Measurements from ENCODE around the gene MKS1.

The MKS1 gene

DNA sequence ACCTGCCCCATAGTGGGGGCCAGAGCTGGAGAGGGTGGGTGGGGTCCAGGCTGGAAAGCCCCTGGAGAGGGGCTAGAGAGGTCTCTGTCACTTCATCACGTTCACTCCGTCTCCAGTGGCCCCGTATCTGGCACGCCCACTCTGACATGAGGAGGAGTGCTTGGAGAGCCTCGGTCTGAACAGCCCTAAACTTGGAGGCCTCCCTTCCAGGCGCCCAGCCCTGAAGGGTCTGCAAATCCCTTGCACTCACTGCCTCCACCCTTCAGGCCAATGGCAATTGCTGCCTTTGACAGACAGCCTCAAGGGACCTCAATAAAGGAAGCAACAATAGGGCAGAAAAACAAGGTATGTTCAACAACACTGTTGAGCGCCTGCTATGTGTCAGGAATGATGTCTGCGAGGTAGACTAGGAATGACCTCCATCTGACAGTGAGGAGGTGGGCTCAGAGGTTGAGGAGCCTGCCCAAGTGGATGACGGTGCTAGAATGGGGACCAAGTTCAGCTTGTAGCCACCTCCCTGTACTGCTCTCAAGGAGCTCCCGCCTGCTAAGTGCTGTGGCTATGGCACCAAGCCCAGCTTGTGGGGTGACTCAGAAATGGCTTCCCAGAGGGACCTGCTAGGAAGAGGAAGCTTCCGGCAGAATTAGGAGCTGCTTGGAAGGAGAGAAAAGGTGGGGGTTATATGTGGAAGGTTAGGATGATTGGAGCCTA lies 29.5 kb downstream of the MKS1 start:
- Histone ChIP-seq H3K27me3 (ENCODE audit: insufficient read depth, low read length, poor library complexity, severe bottlenecking) (no peaks in the 10 kb centered on the region), H3K9ac (ENCODE audit: low read depth, low read length, poor library complexity, severe bottlenecking) (no peak overlapping the region), H3K9me2 (replicated peaks; ENCODE audit: low read depth, low read length) (no peaks in the 10 kb centered on the region), H3K4me3 (ENCODE audit: low read length, poor library complexity, severe bottlenecking) (no peak overlapping the region), H3K79me2 (ENCODE audit: insufficient read depth, low read length) (no peaks in the 10 kb centered on the region), H3F3A (ENCODE audit: low read depth) (no peaks in the 10 kb centered on the region), H4K20me1 (ENCODE audit: insufficient read depth, low read length, poor library complexity, severe bottlenecking) (no peaks in the 10 kb centered on the region), H3K36me3 (ENCODE audit: insufficient read depth, low read length) (no peaks in the 10 kb centered on the region), H3K9me3 (ENCODE audit: insufficient read depth, low read depth, low read length) (no peaks in the 10 kb centered on the region), H2AFZ (ENCODE audit: low read length) (no peak overlapping the region), H3K4me2 (ENCODE audit: low read depth, low read length, poor library complexity, severe bottlenecking) (no peak overlapping the region), H3K4me1 (ENCODE audit: insufficient read depth, low read length, poor library complexity, severe bottlenecking) (no peaks in the 10 kb centered on the region)
- no peak for TF ChIP-seq EZH2phosphoT487 (IDR thresholded peaks at IDR 0.05; ENCODE audit: borderline replicate concordance)
- TF ChIP-seq, protein P1, sequence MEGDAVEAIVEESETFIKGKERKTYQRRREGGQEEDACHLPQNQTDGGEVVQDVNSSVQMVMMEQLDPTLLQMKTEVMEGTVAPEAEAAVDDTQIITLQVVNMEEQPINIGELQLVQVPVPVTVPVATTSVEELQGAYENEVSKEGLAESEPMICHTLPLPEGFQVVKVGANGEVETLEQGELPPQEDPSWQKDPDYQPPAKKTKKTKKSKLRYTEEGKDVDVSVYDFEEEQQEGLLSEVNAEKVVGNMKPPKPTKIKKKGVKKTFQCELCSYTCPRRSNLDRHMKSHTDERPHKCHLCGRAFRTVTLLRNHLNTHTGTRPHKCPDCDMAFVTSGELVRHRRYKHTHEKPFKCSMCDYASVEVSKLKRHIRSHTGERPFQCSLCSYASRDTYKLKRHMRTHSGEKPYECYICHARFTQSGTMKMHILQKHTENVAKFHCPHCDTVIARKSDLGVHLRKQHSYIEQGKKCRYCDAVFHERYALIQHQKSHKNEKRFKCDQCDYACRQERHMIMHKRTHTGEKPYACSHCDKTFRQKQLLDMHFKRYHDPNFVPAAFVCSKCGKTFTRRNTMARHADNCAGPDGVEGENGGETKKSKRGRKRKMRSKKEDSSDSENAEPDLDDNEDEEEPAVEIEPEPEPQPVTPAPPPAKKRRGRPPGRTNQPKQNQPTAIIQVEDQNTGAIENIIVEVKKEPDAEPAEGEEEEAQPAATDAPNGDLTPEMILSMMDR (conservative IDR thresholded peaks at IDR 0.05; ENCODE audit: low read length): no peak

DNA sequence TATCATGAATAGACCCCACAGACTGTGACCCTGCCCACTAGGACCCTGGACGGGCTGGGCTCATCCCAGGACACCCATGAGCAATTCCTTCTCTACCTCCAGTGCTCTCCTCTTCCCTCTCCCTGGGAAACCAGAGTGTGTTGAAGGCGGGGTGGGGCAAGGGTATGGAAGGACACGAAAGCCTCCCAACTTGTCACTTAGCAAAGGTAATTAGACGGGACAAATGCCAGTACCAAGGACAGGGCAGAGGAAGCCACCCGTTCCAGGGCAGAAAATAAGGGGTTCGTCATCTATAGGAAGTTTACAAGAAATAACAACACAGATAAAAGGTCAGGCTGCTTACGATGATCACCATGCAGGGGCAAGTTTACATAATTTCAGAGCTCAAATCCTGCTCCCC lies 31.4 kb downstream of the MKS1 start:
- H3K9me2 ChIP-seq (replicated peaks; ENCODE audit: low read depth, low read length): no peaks in the 10 kb centered on the region
- no peak overlapping the region for H3K9ac ChIP-seq (ENCODE audit: low read depth, low read length, poor library complexity, severe bottlenecking)
- no peaks in the 10 kb centered on the region for H3F3A ChIP-seq (ENCODE audit: low read depth)
- no peak for TF ChIP-seq EZH2phosphoT487 (IDR thresholded peaks at IDR 0.05; ENCODE audit: borderline replicate concordance)
- TF ChIP-seq, protein P1 (conservative IDR thresholded peaks at IDR 0.05; ENCODE audit: low read length): no peak
- H3K79me2 ChIP-seq (ENCODE audit: insufficient read depth, low read length): no peaks in the 10 kb centered on the region
- H3K4me2 ChIP-seq (ENCODE audit: low read depth, low read length, poor library complexity, severe bottlenecking): no peak overlapping the region
- H3K27me3 ChIP-seq (ENCODE audit: insufficient read depth, low read length, poor library complexity, severe bottlenecking): no peaks in the 10 kb centered on the region
- H3K36me3 ChIP-seq (ENCODE audit: insufficient read depth, low read length): no peaks in the 10 kb centered on the region
- H3K4me3 ChIP-seq (ENCODE audit: low read length, poor library complexity, severe bottlenecking): no peak overlapping the region
- H2AFZ ChIP-seq (ENCODE audit: low read length): no peak overlapping the region
- no peaks in the 10 kb centered on the region for H3K4me1 ChIP-seq (ENCODE audit: insufficient read depth, low read length, poor library complexity, severe bottlenecking)
- H4K20me1 ChIP-seq (ENCODE audit: insufficient read depth, low read length, poor library complexity, severe bottlenecking): no peaks in the 10 kb centered on the region
- no peaks in the 10 kb centered on the region for H3K9me3 ChIP-seq (ENCODE audit: insufficient read depth, low read depth, low read length)

DNA sequence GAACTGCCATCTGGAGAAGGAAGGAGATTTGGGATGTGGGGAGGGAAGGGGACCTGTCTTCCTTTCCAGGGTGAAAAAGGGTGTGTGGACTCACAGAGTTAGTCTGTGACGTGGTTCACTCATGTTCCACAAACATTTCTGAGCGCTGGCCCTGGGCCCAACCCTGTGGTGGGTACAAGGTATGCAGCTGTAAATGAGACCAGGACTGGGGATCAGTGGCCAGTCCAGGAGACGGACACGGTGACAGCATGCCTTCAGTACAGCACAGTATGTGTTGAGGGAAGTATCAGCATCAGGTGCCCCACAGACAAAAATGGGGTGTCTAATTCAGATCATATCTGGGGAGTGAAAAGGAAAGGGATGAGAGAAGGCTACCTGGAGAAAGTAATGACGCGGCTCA lies 32.0 kb downstream of the MKS1 start:
- Histone ChIP-seq H3K4me2 (ENCODE audit: low read depth, low read length, poor library complexity, severe bottlenecking) (no peak overlapping the region), H2AFZ (ENCODE audit: low read length) (no peak overlapping the region), H4K20me1 (ENCODE audit: insufficient read depth, low read length, poor library complexity, severe bottlenecking) (no peaks in the 10 kb centered on the region), H3K79me2 (ENCODE audit: insufficient read depth, low read length) (no peaks in the 10 kb centered on the region), H3K4me3 (ENCODE audit: low read length, poor library complexity, severe bottlenecking) (no peak overlapping the region), H3K36me3 (ENCODE audit: insufficient read depth, low read length) (no peaks in the 10 kb centered on the region), H3K9me3 (ENCODE audit: insufficient read depth, low read depth, low read length) (no peaks in the 10 kb centered on the region), H3K4me1 (ENCODE audit: insufficient read depth, low read length, poor library complexity, severe bottlenecking) (no peaks in the 10 kb centered on the region), H3K9me2 (replicated peaks; ENCODE audit: low read depth, low read length) (no peaks in the 10 kb centered on the region), H3K27me3 (ENCODE audit: insufficient read depth, low read length, poor library complexity, severe bottlenecking) (no peaks in the 10 kb centered on the region), H3F3A (ENCODE audit: low read depth) (no peaks in the 10 kb centered on the region), H3K9ac (ENCODE audit: low read depth, low read length, poor library complexity, severe bottlenecking) (no peak overlapping the region)
- TF ChIP-seq, protein P1 (conservative IDR thresholded peaks at IDR 0.05; ENCODE audit: low read length): no peak
- TF ChIP-seq EZH2phosphoT487 (IDR thresholded peaks at IDR 0.05; ENCODE audit: borderline replicate concordance): no peak
